Stimulated activated CD8-positive, alpha-beta memory T cell treated with anti-CD3 and anti-CD28 coated beads, Interleukin-15, amount 100 ng/mL, for 4 hours (primary cell): ENCODE data around the gene PRR27.

Experiments used
- DNase-seq, 2 donors: peaks; one replicate each; pipeline ENCODE4 v3.0.0-alpha.2; 2020; ENCODE audit warnings: low read depth in 2 of 2

Gene PRR27

GRCh38 chr4:70153937-70154336, at the start of gene PRR27:
TSS of gene PRR27 (plus strand) at chr4:70154237. CDS start at chr4:70154376, 139 bp downstream.
- no peak for DNase-seq

GRCh38 chr4:70110917-70111316, 43.1 kb upstream of the PRR27 start:
- DNase-seq: no peak

- no peak for DNase-seq
These were observed 40.4 kb upstream of the PRR27 start for GRCh38 chr4:70113656-70114055.

GRCh38 chr4:70114096-70114495, 39.9 kb upstream of the PRR27 start:
- DNase-seq: no peak

- DNase-seq: no peak
These were observed 33.7 kb upstream of the PRR27 start for GRCh38 chr4:70120323-70120722.

- DNase-seq: no peak
These were observed 20.6 kb upstream of the PRR27 start for GRCh38 chr4:70133473-70133872.

GRCh38 chr4:70138751-70139150, 15.3 kb upstream of the PRR27 start:
- no peak for DNase-seq

GRCh38 chr4:70151271-70151670, 2.8 kb upstream of the PRR27 start:
- DNase-seq: no peak

GRCh38 chr4:70152088-70152487, 1.9 kb upstream of the PRR27 start:
- DNase-seq: no peak

- DNase-seq: no peak
These were observed 4.5 kb downstream of the PRR27 start for GRCh38 chr4:70158576-70158975.

GRCh38 chr4:70177090-70177489, 23.1 kb downstream of the PRR27 start:
- DNase-seq: no peak

GRCh38 chr4:70178075-70178660, 24.1 kb downstream of the PRR27 start:
- no peak for DNase-seq

- no peak for DNase-seq
These were observed 25.8 kb downstream of the PRR27 start for GRCh38 chr4:70179811-70180210.

GRCh38 chr4:70181864-70182263, 27.8 kb downstream of the PRR27 start:
- no peak for DNase-seq

- DNase-seq: no peak
These were observed 28.6 kb downstream of the PRR27 start for GRCh38 chr4:70182517-70183167.

GRCh38 chr4:70183168-70183939, 29.3 kb downstream of the PRR27 start:
- DNase-seq: no peak

GRCh38 chr4:70183940-70184246, 29.9 kb downstream of the PRR27 start:
- no peak for DNase-seq

GRCh38 chr4:70187216-70187615, 33.2 kb downstream of the PRR27 start:
- no peak for DNase-seq

- no peak for DNase-seq
These were observed 36.5 kb downstream of the PRR27 start for GRCh38 chr4:70190579-70190978.

- no peak for DNase-seq
These were observed 37.6 kb downstream of the PRR27 start for GRCh38 chr4:70191647-70192046.

GRCh38 chr4:70192895-70193294, 38.9 kb downstream of the PRR27 start:
- no peak for DNase-seq

GRCh38 chr4:70195425-70195824, 41.4 kb downstream of the PRR27 start, which contains the start of gene ODAM:
TSS of gene ODAM (plus strand) at chr4:70195725. CDS start at chr4:70196544, 819 bp downstream.
- DNase-seq: no peak

GRCh38 chr4:70196857-70197256, 42.8 kb downstream of the PRR27 start:
- DNase-seq: no peak
